Endothelial cell of umbilical vein (primary cell): ENCODE measurements around the gene COL23A1. TPM values are rescaled to one million over a fixed set of nuclear protein-coding genes. Genes with fewer than 3 reads are reported as not detected.

ENCODE experiments used
- BruUV-seq: library from RNA; stranded (reverse); fragments of 400-500 nt; replicated peaks from 2 replicates; lab custom pipeline; 2021; lab: Mats Ljungman, UMichigan
- CTCF ChIA-PET: fragments of 300-600, 350-600 bp; sonication (Branson Sonifier 250); formaldehyde crosslinking; loops from one replicate; lab custom pipeline; 2021; ENCODE audit warnings: antibody characterized with exemption, inconsistent platforms; lab: Charles Lee
- POLR2A ChIA-PET: fragments of 300-600, 350-600 bp; sonication (Branson Sonifier 250); formaldehyde crosslinking; loops from one replicate; lab custom pipeline; 2021; ENCODE audit warnings: antibody characterized with exemption, inconsistent platforms; lab: Charles Lee
- DNase-seq: peaks from one replicate; pipeline ENCODE4 v3.0.0-alpha.2; 2011; ENCODE audit warnings: low read depth, low spot score
- FAIRE-seq: peaks from 2 replicates; lab custom pipeline; 2011; peaks lifted over from hg19 to GRCh38; lab: Jason Lieb, UNC
- H2AFZ ChIP-seq: 2 replicates; pipeline ENCODE4 v1.6.0; 2012; ENCODE audit warnings: low read depth, low read length, control low read depth, inconsistent platforms
- H3K27ac ChIP-seq: 2 replicates; pipeline ENCODE4 v1.5.1; 2011; ENCODE audit warnings: low read depth, mild to moderate bottlenecking, control low read depth, low read length, moderate library complexity; ENCODE audit not compliant: insufficient read depth
- H3K27me3 ChIP-seq, 2 experiments: 2 replicates each; pipeline versions ENCODE4 v1.6.0 to v1.6.1; 2011; ENCODE audit warnings: low read length in 2 of 2, mixed read lengths in 1 of 2; ENCODE audit not compliant: control insufficient read depth in 2 of 2, insufficient read depth in 2 of 2
- H3K36me3 ChIP-seq, 2 experiments: 2 replicates in 1 of 2; 3 replicates in 1 of 2; pipeline ENCODE4 v1.5.1; 2011; ENCODE audit warnings: low read length in 2 of 2, mild to moderate bottlenecking in 1 of 2, moderate library complexity in 1 of 2; ENCODE audit not compliant: control insufficient read depth in 2 of 2, insufficient read depth in 2 of 2; ENCODE audit errors: extremely low read depth in 1 of 2
- H3K4me1 ChIP-seq: 3 replicates; pipeline ENCODE4 v1.5.1; 2011; ENCODE audit warnings: mild to moderate bottlenecking, low read length; ENCODE audit not compliant: control insufficient read depth, insufficient read depth; ENCODE audit errors: extremely low read depth
- H3K4me2 ChIP-seq: 2 replicates; pipeline ENCODE4 v1.6.1; 2011; ENCODE audit warnings: low read length, control low read depth, mixed read lengths; ENCODE audit not compliant: insufficient read depth
- H3K4me3 ChIP-seq, 3 experiments: fragments of 200-600 bp in 1 of 3; sonication (generic), shearing (Covaris generic) in 1 of 3; replicated peaks in 1 of 3; 2 replicates each; pipeline ENCODE4 v1.5.1; 2011 to 2016; ENCODE audit warnings: control low read depth in 3 of 3, low read length in 3 of 3, mild to moderate bottlenecking in 2 of 3, inconsistent platforms in 1 of 3, low read depth in 1 of 3, moderate library complexity in 1 of 3; ENCODE audit not compliant: insufficient read depth in 1 of 3
- H3K79me2 ChIP-seq: 2 replicates; pipeline ENCODE4 v1.6.0; 2012; ENCODE audit warnings: low read length, inconsistent platforms; ENCODE audit not compliant: control insufficient read depth, insufficient read depth
- H3K9ac ChIP-seq: replicated peaks from 2 replicates; pipeline ENCODE3; 2011; ENCODE audit warnings: low read length, control low read depth; ENCODE audit not compliant: insufficient read depth; ENCODE audit errors: extremely low read depth
- H3K9me1 ChIP-seq: replicated peaks from 3 replicates; pipeline ENCODE4 v1.6.0; 2011; ENCODE audit warnings: mild to moderate bottlenecking, low read length; ENCODE audit not compliant: control insufficient read depth, insufficient read depth; ENCODE audit errors: extremely low read depth
- H3K9me3 ChIP-seq: replicated peaks from 2 replicates; pipeline ENCODE4 v1.5.1; 2012; ENCODE audit warnings: low read length, inconsistent platforms; ENCODE audit not compliant: control insufficient read depth, insufficient read depth
- H4K20me1 ChIP-seq: replicated peaks from 2 replicates; pipeline ENCODE3; 2011; ENCODE audit warnings: mild to moderate bottlenecking, low read length; ENCODE audit not compliant: control insufficient read depth, insufficient read depth; ENCODE audit errors: extremely low read depth
- CTCF ChIP-seq, 2 donors: IDR thresholded peaks; 1 replicate in 1 of 2; 2 replicates in 1 of 2; pipeline ENCODE4 v1.5.1; 2011; ENCODE audit warnings: low read length in 2 of 2, mild to moderate bottlenecking in 2 of 2, moderate library complexity in 2 of 2, control low read depth in 1 of 2, inconsistent platforms in 1 of 2, low read depth in 1 of 2; ENCODE audit not compliant: insufficient read depth in 1 of 2; ENCODE audit errors: extremely low read depth in 1 of 2
- EZH2 ChIP-seq: IDR thresholded peaks from 2 replicates; pipeline ENCODE4 v1.6.1; 2012; ENCODE audit warnings: borderline replicate concordance, low read depth, mild to moderate bottlenecking, moderate library complexity, low read length, inconsistent platforms; ENCODE audit not compliant: severe bottlenecking
- FOS ChIP-seq: IDR thresholded peaks from 2 replicates; pipeline ENCODE4 v1.6.1; 2011; ENCODE audit warnings: mild to moderate bottlenecking, low read length, moderate library complexity, borderline replicate concordance; ENCODE audit not compliant: insufficient read depth
- GATA2 ChIP-seq: IDR thresholded peaks from 2 replicates; pipeline ENCODE4 v1.7.0; 2011; ENCODE audit warnings: low read depth, mild to moderate bottlenecking, moderate library complexity, mixed read lengths, low read length; ENCODE audit not compliant: insufficient read length, insufficient read depth
- JUN ChIP-seq: IDR thresholded peaks from 2 replicates; pipeline ENCODE4 v1.6.1; 2011; ENCODE audit warnings: borderline replicate concordance, low read depth; ENCODE audit not compliant: insufficient read length, insufficient read depth
- MAX ChIP-seq: IDR thresholded peaks from 2 replicates; pipeline ENCODE4 v1.6.1; 2011; ENCODE audit not compliant: insufficient read depth, insufficient read length
- MYC ChIP-seq: IDR thresholded peaks from one replicate; pipeline ENCODE4 v1.6.1; 2011; ENCODE audit warnings: mild to moderate bottlenecking, low read depth, low read length
- POLR2A ChIP-seq: IDR thresholded peaks from 2 replicates; pipeline ENCODE4 v1.6.1; 2012; ENCODE audit warnings: low read depth, mild to moderate bottlenecking, control low read depth, low read length
- POLR2AphosphoS5 ChIP-seq: IDR thresholded peaks from 2 replicates; pipeline ENCODE4 v1.6.1; 2012; ENCODE audit warnings: low read depth, mild to moderate bottlenecking, control low read depth, low read length, moderate library complexity; ENCODE audit not compliant: insufficient read depth
- dilution Hi-C: fragments of 300-500 bp; cut with MboI; formaldehyde crosslinking; loops from one replicate; pipeline ENCODE4 v1.15.0; 2019; ENCODE audit warnings: low sequenced_read_pairs; ENCODE audit not compliant: extremely low pct_ligation_motif_present
- intact Hi-C: fragments of 100-400 bp; cut with micrococcal nuclease; formaldehyde crosslinking; loops from one replicate; pipeline ENCODE4 v1.10.0; 2022
- polyA plus RNA-seq, 4 experiments: library from polyadenylated mRNA; depleted of rRNA in 3 of 4; stranded (reverse) in 3 of 4; unstranded in 1 of 4; fragments of >200 nt; gene quantifications; 2 replicates each; pipeline versions ENCODE4 v1.2.1 to v1.2.3, GENCODE V29; 2011 to 2012; ENCODE audit warnings: missing spikeins in 1 of 4
- total RNA-seq: library from RNA; stranded (reverse); gene quantifications from 2 replicates; pipeline ENCODE4 v1.2.3, GENCODE V29; 2021

The COL23A1 gene
- total and polyA plus RNA-seq, 2 donors (not counting 3 experiments of a cell fraction or from before 2014, with no cell fraction given): not detected

GRCh38 chr5:178222292-178222691 lies 367.9 kb downstream of the COL23A1 start:
- Histone ChIP-seq H3K9me3 (no peaks in the 10 kb centered on the region), H3K27ac (no peak overlapping the region), H3K4me1 (no peaks in the 10 kb centered on the region), H3K27me3 (no peaks in the 10 kb centered on the region), H3K36me3 (peaks cover 7 to 14% of the 10 kb centered on the region in 2 experiments), H3K4me2 (no peak overlapping the region), H3K9me1 (no peaks in the 10 kb centered on the region), H3K9ac (no peak overlapping the region), H3K4me3 (no peak overlapping the region), H2AFZ (no peak overlapping the region), H4K20me1 (no peaks in the 10 kb centered on the region), H3K79me2 (no peaks in the 10 kb centered on the region)
- ChIA-PET POLR2A (no interaction called here), CTCF (no interaction called here)
- BruUV-seq: no TSS peak
- intact Hi-C loops: no loop called here
- TF ChIP-seq JUN (no peak), MAX (no peak), POLR2AphosphoS5 (no peak), EZH2 (no peak), CTCF (IDR thresholded peaks at IDR 0.05; ENCODE audit: extremely low read depth in 1 of 2, insufficient read depth in 1 of 2, low read depth in 1 of 2, low read length in 2 of 2) (no peak), GATA2 (no peak), FOS (no peak), POLR2A (no peak), MYC (no peak)
- no peak for DNase-seq
- dilution Hi-C loops: no loop called here
- FAIRE-seq: no peak
